ENCODE data around the gene ADCY2.

The ADCY2 gene

DNA sequence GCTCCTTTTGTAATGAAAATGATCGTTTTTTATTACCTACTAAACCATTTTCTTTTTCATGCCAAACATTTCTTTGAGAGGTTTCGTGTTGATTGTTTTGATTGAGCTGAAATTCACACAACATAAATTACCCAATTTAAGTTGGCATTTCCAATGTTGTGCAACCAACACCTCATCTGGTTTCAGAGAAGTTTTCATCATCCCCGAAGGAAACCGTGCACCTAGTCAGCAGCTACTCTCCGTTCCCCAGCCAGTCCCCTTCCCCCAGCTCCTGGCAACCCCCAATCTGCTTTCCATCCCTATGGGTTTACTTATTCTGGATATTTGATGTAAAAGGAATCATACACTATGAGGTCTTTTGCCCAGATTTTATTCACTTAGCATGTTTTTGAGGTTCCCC lies 123.6 kb downstream of the ADCY2 start:
- FAIRE-seq, result no peak
- TF ChIP-seq POLR2AphosphoS5 (IDR thresholded peaks at IDR 0.05; ENCODE audit: low read depth, low read length), result no peak
- no peak for TF ChIP-seq POLR2A (IDR thresholded peaks at IDR 0.05; ENCODE audit: low read depth, low read length)
- TF ChIP-seq TAF1 (IDR thresholded peaks at IDR 0.05; ENCODE audit: borderline replicate concordance, low read depth, low read length), result no peak
- DNase-seq (ENCODE audit: insufficient read length), result no peak

DNA sequence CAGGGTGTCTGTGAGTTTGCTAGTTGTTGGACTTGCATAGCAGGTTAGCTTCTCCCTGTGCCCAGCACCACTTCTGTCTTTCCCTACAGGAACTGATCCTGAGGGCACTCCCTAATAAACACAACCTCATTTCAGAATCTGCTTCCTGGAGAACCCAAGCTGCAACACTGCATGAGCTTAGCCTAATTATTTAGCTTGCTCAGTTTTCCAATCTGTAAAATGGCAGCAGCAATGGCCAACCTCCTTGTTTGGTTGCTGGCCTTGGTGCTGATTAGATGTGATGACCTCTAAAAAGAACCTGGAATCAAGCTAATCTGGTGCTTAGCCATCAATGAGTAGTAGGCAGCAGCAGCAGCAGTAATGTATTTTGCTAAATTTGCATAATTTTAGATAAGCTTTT lies 133.9 kb downstream of the ADCY2 start:
- FAIRE-seq (no peak), DNase-seq (ENCODE audit: insufficient read length) (no peak)
- TF ChIP-seq POLR2AphosphoS5 (IDR thresholded peaks at IDR 0.05; ENCODE audit: low read depth, low read length), result no peak

DNA sequence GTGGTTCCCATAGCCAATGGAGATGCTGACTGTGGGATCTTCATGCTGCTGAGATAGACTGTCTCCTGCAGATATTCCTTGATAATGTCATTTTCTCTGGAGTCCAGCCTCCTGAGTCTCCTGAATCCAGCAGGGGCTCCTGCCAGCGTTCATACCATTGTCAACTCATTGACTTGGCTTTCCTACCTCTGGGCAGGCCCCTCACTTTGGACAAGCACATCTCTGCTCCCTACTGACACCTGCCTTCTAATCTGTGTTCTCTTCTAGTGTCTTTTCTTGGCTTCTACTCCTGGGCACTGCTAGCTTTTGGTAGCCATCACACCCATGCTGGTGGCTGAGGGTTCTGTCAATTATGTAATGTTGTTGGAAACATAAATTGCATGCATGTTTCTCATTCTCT lies 138.0 kb downstream of the ADCY2 start:
- DNase-seq (ENCODE audit: insufficient read length) (no peak), FAIRE-seq (no peak)
- TF ChIP-seq TAF1 (IDR thresholded peaks at IDR 0.05; ENCODE audit: borderline replicate concordance, low read depth, low read length) (no peak), POLR2A (IDR thresholded peaks at IDR 0.05; ENCODE audit: low read depth, low read length) (no peak), POLR2AphosphoS5 (IDR thresholded peaks at IDR 0.05; ENCODE audit: low read depth, low read length) (no peak)

DNA sequence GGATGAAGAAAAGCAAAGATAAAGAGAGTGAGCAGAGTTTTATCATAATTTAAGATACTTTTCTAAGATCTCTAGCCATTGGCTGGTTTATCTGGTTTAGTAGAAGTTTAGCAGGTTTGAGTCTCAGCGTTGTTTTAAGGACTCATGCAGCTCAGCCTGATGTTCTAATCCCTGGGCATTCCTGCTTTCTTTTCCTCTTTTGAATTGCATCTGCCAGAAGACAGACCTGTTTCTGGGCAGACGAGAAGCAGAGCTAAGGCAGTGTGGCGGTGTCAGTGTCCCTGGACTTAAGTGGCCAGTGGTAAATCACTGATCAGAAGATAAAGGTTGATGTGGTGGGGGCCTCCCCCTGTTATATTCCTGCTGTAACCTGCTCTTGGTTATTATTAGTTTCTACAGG lies 138.6 kb downstream of the ADCY2 start:
- DNase-seq (ENCODE audit: insufficient read length) (no peak), FAIRE-seq (no peak)
- TF ChIP-seq POLR2A (IDR thresholded peaks at IDR 0.05; ENCODE audit: low read depth, low read length) (no peak), TAF1 (IDR thresholded peaks at IDR 0.05; ENCODE audit: borderline replicate concordance, low read depth, low read length) (no peak), POLR2AphosphoS5 (IDR thresholded peaks at IDR 0.05; ENCODE audit: low read depth, low read length) (no peak)

DNA sequence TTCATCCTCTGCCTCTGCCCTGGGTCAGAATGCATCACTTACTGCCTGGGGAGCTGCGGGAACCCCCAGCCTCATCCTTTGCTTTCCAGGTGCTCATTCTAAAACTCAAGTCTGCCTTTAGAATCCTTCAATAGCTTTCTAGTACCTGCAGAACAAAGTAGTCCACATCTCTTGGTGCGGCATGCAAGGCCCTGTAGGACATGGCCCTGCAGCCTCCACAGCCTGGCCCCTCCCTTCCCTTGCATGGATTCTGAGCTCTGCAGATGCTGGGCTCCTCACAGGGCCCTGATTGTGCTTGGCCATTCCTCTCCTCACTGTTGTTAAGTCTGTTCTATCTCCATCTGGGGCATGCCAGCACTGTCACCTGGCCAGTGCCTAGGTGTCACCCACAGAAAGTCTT lies 141.6 kb downstream of the ADCY2 start:
- DNase-seq (ENCODE audit: insufficient read length) (no peak), FAIRE-seq (no peak)
- no peak for TF ChIP-seq POLR2AphosphoS5 (IDR thresholded peaks at IDR 0.05; ENCODE audit: low read depth, low read length)
- no peak for TF ChIP-seq TAF1 (IDR thresholded peaks at IDR 0.05; ENCODE audit: borderline replicate concordance, low read depth, low read length)
- TF ChIP-seq POLR2A (IDR thresholded peaks at IDR 0.05; ENCODE audit: low read depth, low read length), result no peak

DNA sequence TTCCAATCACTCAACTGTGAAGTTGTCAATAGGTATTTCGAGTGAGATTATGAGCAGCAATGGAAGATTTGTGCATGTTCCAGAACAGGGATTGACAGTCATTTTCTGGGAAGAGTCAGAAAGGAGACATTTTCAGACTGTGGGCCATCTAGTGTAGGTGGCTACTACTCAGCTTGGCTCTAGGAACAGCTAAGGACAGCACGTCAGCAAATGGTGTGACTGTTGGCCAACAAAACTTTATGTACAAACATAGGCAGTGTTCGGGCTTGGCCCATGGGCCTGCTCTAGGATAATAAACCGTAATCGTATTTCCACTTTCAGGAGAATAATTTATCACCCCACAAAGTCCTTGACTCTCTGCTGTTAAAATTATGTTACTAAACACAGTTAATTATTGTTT lies 143.6 kb downstream of the ADCY2 start:
- no peak for TF ChIP-seq POLR2A (IDR thresholded peaks at IDR 0.05; ENCODE audit: low read depth, low read length)
- TF ChIP-seq POLR2AphosphoS5 (IDR thresholded peaks at IDR 0.05; ENCODE audit: low read depth, low read length), result no peak
- no peak for TF ChIP-seq TAF1 (IDR thresholded peaks at IDR 0.05; ENCODE audit: borderline replicate concordance, low read depth, low read length)
- FAIRE-seq, result no peak
- DNase-seq (ENCODE audit: insufficient read length), result no peak

DNA sequence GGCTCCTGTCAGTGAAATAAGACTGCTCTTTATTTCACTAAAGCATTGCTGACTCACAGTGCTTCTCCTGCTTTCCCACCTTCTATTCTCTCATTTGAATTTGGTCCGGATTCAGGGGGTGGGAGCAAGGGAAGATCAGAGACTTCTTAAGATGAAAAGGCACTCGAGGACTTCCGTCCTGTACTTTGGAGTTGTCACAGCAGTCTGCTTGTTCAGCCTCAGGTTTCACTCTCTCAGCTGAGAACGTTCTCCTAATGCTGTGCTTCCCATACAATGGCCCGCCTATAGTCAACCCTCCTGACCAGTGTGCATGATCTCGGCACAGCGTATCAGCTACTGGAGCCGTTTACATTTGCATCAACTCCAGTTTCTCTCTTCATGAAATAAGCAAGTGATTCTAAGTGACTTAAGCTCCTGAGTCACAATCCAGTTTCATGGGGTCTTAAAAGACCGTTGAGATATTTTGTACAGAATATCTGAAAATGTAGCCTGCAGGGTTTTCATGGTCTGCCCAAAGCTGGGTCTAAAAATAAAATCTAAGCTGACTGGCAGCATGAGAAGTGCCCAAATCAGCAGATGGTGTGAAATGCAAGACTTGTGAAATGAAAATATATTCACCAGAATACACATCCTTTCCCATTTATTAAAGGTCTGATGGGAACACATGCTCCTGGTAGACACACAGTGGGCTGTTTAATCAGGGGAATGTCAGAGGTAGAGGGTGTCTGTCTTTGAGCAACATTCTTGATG lies 145.0 kb downstream of the ADCY2 start:
- FAIRE-seq, result no peak
- DNase-seq (ENCODE audit: insufficient read length), result no peak
- TF ChIP-seq POLR2AphosphoS5 (IDR thresholded peaks at IDR 0.05; ENCODE audit: low read depth, low read length), result no peak
- TF ChIP-seq POLR2A (IDR thresholded peaks at IDR 0.05; ENCODE audit: low read depth, low read length), result no peak
- TF ChIP-seq TAF1 (IDR thresholded peaks at IDR 0.05; ENCODE audit: borderline replicate concordance, low read depth, low read length), result no peak

DNA sequence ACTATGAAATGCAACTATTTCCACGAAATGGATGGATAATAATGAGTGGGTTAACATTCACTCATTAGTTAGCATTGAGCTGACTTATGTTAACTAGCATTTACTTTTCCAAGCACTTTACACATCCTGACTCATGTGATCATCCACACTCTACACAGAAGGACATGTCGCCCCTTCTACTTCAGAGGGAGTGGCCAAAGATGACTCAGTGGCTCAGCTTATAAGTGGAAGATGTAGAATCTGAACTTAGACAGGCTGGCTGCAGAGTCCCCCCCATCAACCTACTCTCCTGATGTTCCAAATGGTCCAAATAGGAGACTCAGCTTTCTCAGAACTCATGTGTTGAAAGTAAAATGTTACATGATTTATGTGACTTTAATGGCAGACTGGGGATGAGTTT lies 146.0 kb downstream of the ADCY2 start:
- DNase-seq (ENCODE audit: insufficient read length), result no peak
- no peak for FAIRE-seq
- TF ChIP-seq TAF1 (IDR thresholded peaks at IDR 0.05; ENCODE audit: borderline replicate concordance, low read depth, low read length) (no peak), POLR2AphosphoS5 (IDR thresholded peaks at IDR 0.05; ENCODE audit: low read depth, low read length) (no peak), POLR2A (IDR thresholded peaks at IDR 0.05; ENCODE audit: low read depth, low read length) (no peak)

DNA sequence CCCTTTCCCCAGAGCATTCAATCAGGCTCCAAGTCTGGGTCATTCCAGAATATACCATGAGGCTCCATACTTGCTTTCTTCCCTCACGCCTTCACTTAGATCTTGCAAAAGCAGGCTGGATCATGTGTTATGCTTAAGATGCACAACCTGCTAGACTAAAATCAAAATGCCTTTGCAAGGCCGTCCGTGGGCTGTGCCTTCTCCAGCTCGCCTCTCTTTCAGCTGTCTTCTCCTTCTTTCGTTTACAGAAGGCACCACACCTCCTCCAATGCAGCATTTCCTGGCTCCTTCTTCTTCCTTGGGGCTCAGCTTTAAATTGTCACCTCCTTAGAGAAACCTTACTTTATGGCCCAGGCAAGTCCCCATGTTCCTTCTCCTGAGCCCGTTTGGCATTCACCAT lies 150.6 kb downstream of the ADCY2 start:
- no peak for TF ChIP-seq POLR2A (IDR thresholded peaks at IDR 0.05; ENCODE audit: low read depth, low read length)
- no peak for TF ChIP-seq POLR2AphosphoS5 (IDR thresholded peaks at IDR 0.05; ENCODE audit: low read depth, low read length)
- no peak for TF ChIP-seq TAF1 (IDR thresholded peaks at IDR 0.05; ENCODE audit: borderline replicate concordance, low read depth, low read length)
- FAIRE-seq (no peak), DNase-seq (ENCODE audit: insufficient read length) (no peak)

DNA sequence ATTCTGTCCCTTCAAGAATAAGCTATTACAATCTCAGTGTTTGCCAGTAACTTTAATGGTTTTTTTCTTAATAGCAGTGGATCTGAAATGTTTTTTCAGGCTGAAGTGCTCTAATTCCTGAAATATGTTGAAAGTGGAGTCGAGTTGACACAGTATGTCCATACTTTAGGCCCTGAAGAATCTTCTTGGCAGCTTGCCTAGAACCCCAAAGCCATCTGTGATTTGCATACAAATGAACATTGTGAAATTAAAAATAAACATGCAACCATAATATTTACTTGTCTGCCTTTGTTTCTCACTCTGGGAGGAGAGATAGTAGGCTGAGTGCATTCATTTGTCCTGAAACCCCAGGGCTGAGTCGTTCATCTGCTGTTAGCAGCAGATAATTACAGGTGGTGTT lies 152.7 kb downstream of the ADCY2 start:
- FAIRE-seq (no peak), DNase-seq (ENCODE audit: insufficient read length) (no peak)

DNA sequence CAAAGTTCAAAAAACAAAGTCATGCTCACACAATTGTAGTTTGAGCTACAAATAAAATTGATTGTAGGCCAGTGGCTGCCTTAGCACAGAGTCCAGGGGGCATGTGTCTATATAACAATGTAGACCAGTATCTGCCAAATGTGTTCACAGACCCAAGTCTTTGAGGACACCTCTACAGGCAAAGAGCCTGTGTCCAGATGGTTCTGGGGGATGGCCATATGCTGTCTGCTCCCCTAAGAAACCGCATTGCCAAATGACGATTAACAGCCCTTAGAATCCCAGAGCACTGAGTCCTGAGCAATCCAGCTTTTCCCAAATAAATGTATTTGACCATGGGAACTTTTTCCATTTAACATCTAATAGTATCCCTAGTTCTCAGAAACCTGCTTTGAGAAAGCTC lies 169.6 kb downstream of the ADCY2 start:
- TF ChIP-seq POLR2AphosphoS5 (IDR thresholded peaks at IDR 0.05; ENCODE audit: low read depth, low read length) (no peak), POLR2A (IDR thresholded peaks at IDR 0.05; ENCODE audit: low read depth, low read length) (no peak), TAF1 (IDR thresholded peaks at IDR 0.05; ENCODE audit: borderline replicate concordance, low read depth, low read length) (no peak)
- no peak for DNase-seq (ENCODE audit: insufficient read length)
- FAIRE-seq, result no peak

More for the DNA sequence above, 152.7 kb downstream of the ADCY2 start:
- TF ChIP-seq TAF1 (IDR thresholded peaks at IDR 0.05; ENCODE audit: borderline replicate concordance, low read depth, low read length), result no peak
- TF ChIP-seq POLR2A (IDR thresholded peaks at IDR 0.05; ENCODE audit: low read depth, low read length), result no peak
- TF ChIP-seq POLR2AphosphoS5 (IDR thresholded peaks at IDR 0.05; ENCODE audit: low read depth, low read length), result no peak

DNA sequence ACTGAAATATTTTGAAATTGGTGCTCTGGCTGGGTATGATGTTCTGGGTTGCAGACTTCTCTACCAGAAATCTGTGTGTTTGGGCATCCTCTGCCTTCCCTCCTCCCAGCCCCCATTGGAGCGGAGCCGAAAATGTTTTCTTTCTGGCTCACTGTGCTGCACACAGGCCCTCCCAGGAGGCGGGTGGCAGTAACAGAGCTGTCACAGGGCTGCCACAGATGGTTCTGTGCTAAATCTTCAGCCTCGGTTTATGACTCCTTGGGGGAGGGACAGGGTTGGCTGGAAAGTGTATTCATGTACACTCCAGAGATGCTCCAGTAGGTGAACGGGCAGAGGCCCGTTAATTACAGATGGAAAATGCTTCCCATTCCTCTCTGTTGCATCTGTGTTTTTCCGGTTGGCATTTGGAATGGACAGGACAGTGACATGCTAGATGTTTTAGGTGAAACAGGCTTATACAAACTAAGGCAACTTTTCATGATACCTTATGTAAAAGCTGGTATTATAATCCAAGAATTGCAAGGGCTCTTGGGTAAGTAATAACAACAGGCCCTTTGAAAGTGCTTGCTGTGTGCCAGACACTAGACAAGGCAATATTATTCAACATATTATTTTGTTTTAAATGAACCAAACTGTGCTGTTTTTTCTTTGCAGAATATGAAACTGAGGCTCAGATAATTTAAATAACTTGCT lies 180.2 kb downstream of the ADCY2 start:
- no peak for DNase-seq (ENCODE audit: insufficient read length)
- no peak for FAIRE-seq
- no peak for TF ChIP-seq POLR2A (IDR thresholded peaks at IDR 0.05; ENCODE audit: low read depth, low read length)
- TF ChIP-seq POLR2AphosphoS5 (IDR thresholded peaks at IDR 0.05; ENCODE audit: low read depth, low read length), result no peak
- no peak for TF ChIP-seq TAF1 (IDR thresholded peaks at IDR 0.05; ENCODE audit: borderline replicate concordance, low read depth, low read length)

Measured in GM12892 (cell line).